Activated CD8-positive, alpha-beta T cell treated with anti-CD3 and anti-CD28 coated beads, Interleukin-2, amount 10 ng/mL, durations not matched to agents 7 days and 5 days (primary cell): ENCODE results near the gene CCDC112. TPM values are rescaled to one million over a fixed set of nuclear protein-coding genes. Genes with fewer than 3 reads are reported as not detected.
A peak's percentile ranks its signal among the peaks of the same experiment; 100 is the strongest.

Source experiments
- ATAC-seq: fragments of 150-1000 bp; cut with Tn5 transposase; one replicate; pipeline ENCODE4 v1.10.0; 2021; ENCODE audit warnings: moderate library complexity
- CTCF ChIA-PET: fragments of 350-600 bp; sonication (Branson Sonifier 250); formaldehyde crosslinking; loops from one replicate; lab custom pipeline; 2021; ENCODE audit warnings: antibody characterized with exemption; lab: Charles Lee
- POLR2A ChIA-PET: fragments of 350-600 bp; sonication (Branson Sonifier 250); formaldehyde crosslinking; loops from one replicate; lab custom pipeline; 2021; ENCODE audit warnings: antibody characterized with exemption; lab: Charles Lee
- DNase-seq: peaks from one replicate; pipeline ENCODE4 v3.0.0-alpha.2; 2020
- H3K27ac Mint-ChIP-seq: one replicate; pipeline ENCODE4 v1.8.0; 2021; ENCODE audit warnings: mild to moderate bottlenecking, mixed read lengths
- H3K27me3 Mint-ChIP-seq: one replicate; pipeline ENCODE4 v1.8.0; 2021; ENCODE audit warnings: low read depth, mixed read lengths
- H3K36me3 Mint-ChIP-seq: one replicate; pipeline ENCODE4 v1.8.0; 2021; ENCODE audit warnings: low read depth, mixed read lengths
- H3K4me1 Mint-ChIP-seq: one replicate; pipeline ENCODE4 v1.8.0; 2021; ENCODE audit warnings: low read depth, mixed read lengths
- H3K4me3 Mint-ChIP-seq: one replicate; pipeline ENCODE4 v1.8.0; 2021; ENCODE audit warnings: mild to moderate bottlenecking, mixed read lengths
- H3K9me3 Mint-ChIP-seq: one replicate; pipeline ENCODE4 v1.8.0; 2022; ENCODE audit warnings: mixed read lengths; ENCODE audit not compliant: insufficient read depth
- total RNA-seq, 2 experiments: library from RNA; stranded (reverse); gene quantifications; one replicate each; pipeline ENCODE4 v1.2.3, GENCODE V29; 2021

CCDC112 gene, protein sequence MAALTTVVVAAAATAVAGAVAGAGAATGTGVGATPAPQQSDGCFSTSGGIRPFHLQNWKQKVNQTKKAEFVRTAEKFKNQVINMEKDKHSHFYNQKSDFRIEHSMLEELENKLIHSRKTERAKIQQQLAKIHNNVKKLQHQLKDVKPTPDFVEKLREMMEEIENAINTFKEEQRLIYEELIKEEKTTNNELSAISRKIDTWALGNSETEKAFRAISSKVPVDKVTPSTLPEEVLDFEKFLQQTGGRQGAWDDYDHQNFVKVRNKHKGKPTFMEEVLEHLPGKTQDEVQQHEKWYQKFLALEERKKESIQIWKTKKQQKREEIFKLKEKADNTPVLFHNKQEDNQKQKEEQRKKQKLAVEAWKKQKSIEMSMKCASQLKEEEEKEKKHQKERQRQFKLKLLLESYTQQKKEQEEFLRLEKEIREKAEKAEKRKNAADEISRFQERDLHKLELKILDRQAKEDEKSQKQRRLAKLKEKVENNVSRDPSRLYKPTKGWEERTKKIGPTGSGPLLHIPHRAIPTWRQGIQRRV
- total RNA-seq: under 1 TPM; 0.50 to 0.71 TPM

DNA sequence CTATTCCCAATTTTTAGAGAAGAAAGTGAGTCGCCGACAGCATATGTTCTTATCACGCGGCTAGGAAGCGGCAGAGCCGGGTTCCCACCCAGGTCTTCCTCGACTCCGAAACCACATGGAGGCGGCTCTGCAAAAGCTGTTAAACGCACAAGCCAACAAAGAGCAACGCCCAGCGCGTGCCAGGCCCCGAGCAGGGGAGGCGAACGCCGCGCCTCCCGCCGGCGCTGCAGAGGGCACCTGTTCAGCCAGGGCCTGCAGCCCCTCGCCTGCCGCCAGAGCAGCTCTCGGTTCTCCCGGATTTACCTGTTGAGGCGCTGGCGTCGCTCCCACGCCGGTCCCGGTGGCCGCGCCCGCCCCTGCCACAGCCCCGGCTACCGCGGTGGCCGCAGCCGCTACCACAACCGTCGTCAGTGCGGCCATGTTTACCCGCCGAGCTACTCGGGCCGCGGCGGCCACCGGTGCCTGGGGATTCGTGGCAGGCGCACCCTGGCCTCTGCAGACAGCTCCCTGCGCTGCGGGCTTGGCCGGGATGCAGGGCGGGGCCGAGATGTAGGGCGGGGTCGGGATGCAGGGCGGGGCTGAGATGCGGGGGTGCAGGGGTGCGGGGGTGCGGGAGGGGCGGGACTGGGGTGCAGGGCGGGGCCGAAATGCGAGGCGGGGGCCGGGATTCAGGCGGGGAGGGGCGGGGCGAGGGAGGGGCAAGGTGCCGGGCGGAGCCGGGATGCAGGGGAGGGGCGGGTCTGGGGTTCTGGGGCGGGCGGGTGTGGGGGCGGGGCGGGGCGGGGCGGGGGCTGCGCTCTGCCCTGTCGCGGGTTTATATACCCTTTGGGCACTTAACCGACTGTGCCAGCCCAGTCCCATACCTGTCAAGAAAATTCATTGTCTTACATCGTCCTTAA is at the start of gene CCDC112:
TSS of gene CCDC112 (minus strand) at position 531 of the 899 bp plus-strand sequence. CDS start at position 420, 111 bp downstream.
- no peaks in the 10 kb centered on the region for H3K9me3 Mint-ChIP-seq
- H3K27me3 Mint-ChIP-seq: peaks cover 47% of the 10 kb centered on the region
- ChIA-PET POLR2A (interaction anchor here (2.6 kb wide), 1 partner anchor 34 kb away, joined by 7 read pairs; the partner anchor contains the start of gene PGGT1B), CTCF (interaction anchor here (0.6 to 3.1 kb wide), 2 partner anchors 13 to 199 kb away, joined by 3 to 11 read pairs; no protein-coding TSS in a partner anchor)
- H3K36me3 Mint-ChIP-seq: no peaks in the 10 kb centered on the region
- ATAC-seq (peak; percentile 88), DNase-seq (peak; percentile 76)
- peaks cover 5% of the 10 kb centered on the region for H3K4me1 Mint-ChIP-seq
- H3K27ac Mint-ChIP-seq: no peak within 1 kb of the TSS
- peak within 1 kb of the TSS; percentile 67 for H3K4me3 Mint-ChIP-seq

DNA sequence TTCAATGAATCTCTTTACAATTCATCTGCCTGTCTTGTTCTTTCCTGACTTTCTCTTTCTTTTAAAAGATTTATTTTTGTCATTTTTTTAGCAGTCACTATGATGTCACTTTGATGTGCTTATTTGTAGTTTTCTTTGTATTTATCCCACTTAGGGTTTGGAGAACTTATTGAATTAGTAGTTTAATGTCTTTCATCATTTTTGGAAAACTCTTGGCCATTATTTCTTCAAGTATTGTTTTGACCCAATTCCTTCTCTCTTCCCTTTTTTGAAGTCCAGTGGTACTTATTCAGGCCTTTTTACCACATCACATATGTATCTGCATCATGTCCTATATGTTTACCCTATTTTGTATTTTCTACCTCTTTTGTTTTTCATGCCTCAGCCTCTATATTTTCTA is 48.9 kb upstream of the CCDC112 start:
- CTCF ChIA-PET: no interaction called here
- POLR2A ChIA-PET: no interaction called here
- Mint-ChIP-seq H3K9me3 (no peaks in the 10 kb centered on the region), H3K27ac (no peak overlapping the region), H3K4me1 (no peaks in the 10 kb centered on the region), H3K4me3 (no peak overlapping the region), H3K27me3 (peaks cover 17% of the 10 kb centered on the region), H3K36me3 (no peaks in the 10 kb centered on the region)
- ATAC-seq (no peak), DNase-seq (no peak)

DNA sequence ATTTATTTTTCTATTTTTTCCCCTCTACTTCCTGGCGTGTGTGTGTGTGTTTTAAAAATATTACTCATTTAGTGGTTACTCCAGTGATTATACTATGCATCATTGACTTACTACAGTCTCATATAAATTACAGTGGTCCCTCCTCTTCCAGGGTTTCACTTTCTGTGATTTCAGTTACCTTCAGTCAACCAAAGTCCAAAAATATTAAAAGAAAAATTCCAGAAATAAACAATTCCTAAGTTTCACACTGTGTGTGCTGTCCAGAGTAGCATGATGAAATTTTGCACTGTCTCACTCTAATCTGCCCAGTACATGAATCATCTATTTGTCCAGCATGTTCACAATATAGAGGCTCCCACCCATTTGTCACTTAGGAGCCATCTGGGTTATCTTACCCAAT is 47.4 kb upstream of the CCDC112 start:
- Mint-ChIP-seq H3K4me1 (no peaks in the 10 kb centered on the region), H3K27me3 (peaks cover 24% of the 10 kb centered on the region), H3K4me3 (no peak overlapping the region), H3K9me3 (no peaks in the 10 kb centered on the region), H3K27ac (no peak overlapping the region), H3K36me3 (no peaks in the 10 kb centered on the region)
- ChIA-PET CTCF (no interaction called here), POLR2A (no interaction called here)
- DNase-seq: no peak
- ATAC-seq: no peak

DNA sequence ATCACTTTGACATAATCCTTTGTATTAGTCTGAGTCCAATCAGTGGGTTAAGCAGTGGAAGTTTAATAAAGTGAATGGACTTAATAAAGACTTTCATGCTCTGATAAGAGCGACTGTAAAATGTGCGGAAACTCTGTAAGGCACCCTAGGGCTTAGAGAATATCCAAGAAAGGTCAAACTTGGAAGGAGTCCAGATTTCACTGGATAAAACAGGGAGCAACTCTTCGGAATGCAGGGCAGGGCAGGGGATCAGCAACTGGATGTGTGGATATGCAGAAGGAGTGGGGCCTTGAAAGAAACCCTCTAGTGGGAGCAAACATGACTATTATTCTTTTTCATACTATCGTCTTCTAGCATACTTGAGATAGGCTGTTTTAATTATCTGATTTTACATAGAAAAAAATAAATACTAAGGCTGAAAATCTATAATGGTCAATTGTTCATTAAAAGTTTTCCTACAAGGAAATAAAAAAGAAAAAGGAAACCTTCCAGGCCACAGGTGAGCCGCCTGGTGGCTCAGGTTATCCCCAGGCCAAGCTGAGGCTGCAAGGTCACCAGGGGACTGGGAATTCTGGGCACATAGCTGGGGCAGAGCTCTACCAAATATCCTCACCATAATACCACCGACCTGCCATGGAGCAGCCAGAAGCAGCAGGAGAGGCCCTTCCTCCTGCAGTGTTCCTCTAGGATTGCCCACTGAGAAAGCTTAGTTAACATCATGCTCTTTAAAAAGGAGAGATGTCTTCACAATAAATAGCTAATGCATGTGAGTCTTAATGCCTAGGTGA is 46.3 kb upstream of the CCDC112 start:
- no peaks in the 10 kb centered on the region for H3K9me3 Mint-ChIP-seq
- no peaks in the 10 kb centered on the region for H3K4me1 Mint-ChIP-seq
- ChIA-PET POLR2A (interaction anchor here (0.6 kb wide), 1 partner anchor 1646 kb away, joined by 3 read pairs; no protein-coding TSS in a partner anchor), CTCF (no interaction called here)
- H3K4me3 Mint-ChIP-seq: no peak overlapping the region
- DNase-seq (no peak), ATAC-seq (no peak)
- no peak overlapping the region for H3K27ac Mint-ChIP-seq
- no peaks in the 10 kb centered on the region for H3K36me3 Mint-ChIP-seq
- H3K27me3 Mint-ChIP-seq: peaks cover 30% of the 10 kb centered on the region

DNA sequence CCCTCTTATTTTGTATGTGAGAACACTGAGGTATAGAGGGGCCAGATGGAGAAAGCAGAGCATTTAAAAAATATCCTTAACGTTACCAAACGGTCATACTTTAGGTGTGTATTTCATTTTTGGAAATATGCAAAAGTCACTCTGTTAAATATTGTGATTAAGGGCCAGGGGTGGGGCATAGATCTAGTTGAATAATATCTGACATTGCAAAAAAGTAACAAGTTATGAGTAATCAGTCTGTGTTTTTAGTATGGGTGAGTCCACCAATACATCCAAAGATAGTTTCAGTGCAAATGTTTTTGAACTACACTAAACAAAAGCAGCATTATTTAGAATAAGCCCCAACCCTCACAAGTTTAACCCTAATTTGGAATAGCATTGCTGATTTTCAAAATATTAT is 45.3 kb upstream of the CCDC112 start:
- no peaks in the 10 kb centered on the region for H3K36me3 Mint-ChIP-seq
- ATAC-seq: no peak
- peaks cover 30% of the 10 kb centered on the region for H3K27me3 Mint-ChIP-seq
- H3K27ac Mint-ChIP-seq: no peak overlapping the region
- ChIA-PET CTCF (no interaction called here), POLR2A (no interaction called here)
- H3K4me3 Mint-ChIP-seq: no peak overlapping the region
- H3K9me3 Mint-ChIP-seq: no peaks in the 10 kb centered on the region
- H3K4me1 Mint-ChIP-seq: no peaks in the 10 kb centered on the region
- no peak for DNase-seq

DNA sequence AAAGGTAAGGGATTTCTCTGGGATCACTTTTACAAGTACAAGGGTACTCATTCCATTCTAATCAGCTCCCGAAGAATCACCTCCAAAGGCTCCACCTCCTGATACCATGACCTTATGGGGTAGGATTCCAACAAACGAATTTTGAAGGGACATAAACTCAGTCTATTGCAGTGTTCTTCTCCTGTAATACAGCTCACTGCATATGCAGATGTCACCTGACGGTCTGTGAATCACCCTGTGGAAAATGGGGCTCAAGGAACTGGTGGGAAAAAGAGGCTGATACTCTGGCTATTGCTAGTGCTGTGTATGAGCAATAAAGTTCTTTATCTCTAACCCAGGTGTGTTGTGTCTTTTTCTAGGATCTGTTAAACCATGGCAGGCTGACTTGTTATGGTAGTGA is 42.4 kb upstream of the CCDC112 start:
- no peak overlapping the region for H3K4me3 Mint-ChIP-seq
- no peaks in the 10 kb centered on the region for H3K4me1 Mint-ChIP-seq
- no peak for DNase-seq
- POLR2A ChIA-PET: no interaction called here
- H3K9me3 Mint-ChIP-seq: no peaks in the 10 kb centered on the region
- H3K27ac Mint-ChIP-seq: no peak overlapping the region
- no peak for ATAC-seq
- peaks cover 26% of the 10 kb centered on the region for H3K27me3 Mint-ChIP-seq
- H3K36me3 Mint-ChIP-seq: no peaks in the 10 kb centered on the region
- CTCF ChIA-PET: no interaction called here

DNA sequence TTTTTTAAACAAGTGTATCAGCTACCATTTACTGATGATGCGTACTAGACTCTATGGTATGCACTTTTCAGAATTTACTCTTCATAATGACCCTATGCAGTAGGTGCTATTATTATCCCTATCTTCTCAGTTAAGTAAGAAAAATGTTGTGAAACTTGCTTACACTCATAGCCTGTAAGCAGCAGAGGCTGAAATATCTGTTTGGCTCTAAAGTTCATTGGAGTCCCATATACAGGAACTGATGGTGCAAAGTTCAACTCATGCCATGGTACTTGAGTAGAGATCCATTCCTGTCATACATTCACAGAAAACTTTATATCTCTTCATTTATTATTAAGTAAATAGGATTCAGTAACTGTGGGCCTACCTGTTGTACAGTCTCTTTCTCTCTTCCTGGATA is 41.4 kb upstream of the CCDC112 start:
- Mint-ChIP-seq H3K27me3 (peaks cover 21% of the 10 kb centered on the region), H3K4me3 (no peak overlapping the region), H3K9me3 (no peaks in the 10 kb centered on the region), H3K27ac (no peak overlapping the region), H3K36me3 (no peaks in the 10 kb centered on the region), H3K4me1 (peaks cover 8% of the 10 kb centered on the region)
- POLR2A ChIA-PET: no interaction called here
- ATAC-seq (no peak), DNase-seq (no peak)
- CTCF ChIA-PET: no interaction called here

DNA sequence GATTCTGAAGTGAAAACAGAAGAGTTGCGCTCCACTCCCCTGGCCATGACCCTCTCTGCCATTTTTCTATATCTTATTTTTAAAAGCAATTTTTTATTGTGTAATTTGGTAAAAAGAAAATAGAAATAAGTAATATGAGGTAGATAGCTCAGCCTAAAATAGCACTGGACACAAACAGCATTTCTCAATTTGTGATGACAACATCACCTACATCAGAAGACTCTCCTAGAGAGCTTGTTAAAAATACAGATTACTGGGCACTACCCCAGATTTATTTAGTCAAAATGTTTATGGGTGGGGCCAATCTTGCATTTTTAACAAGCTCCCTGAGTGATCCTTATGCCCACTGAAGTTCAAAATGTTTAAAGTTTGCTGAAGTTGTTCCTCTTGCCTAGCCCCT is 40.5 kb upstream of the CCDC112 start:
- no peaks in the 10 kb centered on the region for H3K9me3 Mint-ChIP-seq
- H3K36me3 Mint-ChIP-seq: no peaks in the 10 kb centered on the region
- DNase-seq (no peak), ATAC-seq (no peak)
- H3K27ac Mint-ChIP-seq: no peak overlapping the region
- POLR2A ChIA-PET: no interaction called here
- H3K4me3 Mint-ChIP-seq: no peak overlapping the region
- H3K4me1 Mint-ChIP-seq: peaks cover 10% of the 10 kb centered on the region
- peaks cover 18% of the 10 kb centered on the region for H3K27me3 Mint-ChIP-seq
- CTCF ChIA-PET: no interaction called here

DNA sequence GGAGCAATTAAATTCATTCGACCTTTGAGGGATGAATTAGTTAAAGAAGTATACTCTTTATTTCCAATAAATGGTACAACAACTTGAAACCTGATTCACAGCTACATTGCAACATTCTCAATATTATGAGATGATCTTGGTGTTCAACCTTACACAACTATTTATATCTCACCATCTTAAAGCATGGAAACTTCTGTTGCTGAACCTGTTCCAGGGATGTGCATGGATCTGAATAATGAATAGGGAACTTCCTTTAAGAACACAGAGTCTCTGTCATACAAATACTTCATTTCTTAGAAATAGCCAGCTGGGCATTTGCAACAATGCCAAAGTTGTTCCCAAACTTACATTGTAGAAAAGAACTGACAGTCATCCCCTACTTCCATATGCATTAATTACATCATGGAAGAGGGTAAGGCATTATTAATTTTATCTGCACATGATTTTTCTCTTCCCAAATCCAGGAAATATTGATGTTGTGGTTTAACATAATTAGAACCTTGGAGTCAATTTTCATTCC is 39.8 kb upstream of the CCDC112 start:
- Mint-ChIP-seq H3K4me1 (peaks cover 10% of the 10 kb centered on the region), H3K36me3 (no peaks in the 10 kb centered on the region), H3K4me3 (no peak overlapping the region), H3K9me3 (no peaks in the 10 kb centered on the region), H3K27me3 (peaks cover 20% of the 10 kb centered on the region), H3K27ac (no peak overlapping the region)
- ChIA-PET POLR2A (no interaction called here), CTCF (no interaction called here)
- DNase-seq: no peak
- no peak for ATAC-seq

DNA sequence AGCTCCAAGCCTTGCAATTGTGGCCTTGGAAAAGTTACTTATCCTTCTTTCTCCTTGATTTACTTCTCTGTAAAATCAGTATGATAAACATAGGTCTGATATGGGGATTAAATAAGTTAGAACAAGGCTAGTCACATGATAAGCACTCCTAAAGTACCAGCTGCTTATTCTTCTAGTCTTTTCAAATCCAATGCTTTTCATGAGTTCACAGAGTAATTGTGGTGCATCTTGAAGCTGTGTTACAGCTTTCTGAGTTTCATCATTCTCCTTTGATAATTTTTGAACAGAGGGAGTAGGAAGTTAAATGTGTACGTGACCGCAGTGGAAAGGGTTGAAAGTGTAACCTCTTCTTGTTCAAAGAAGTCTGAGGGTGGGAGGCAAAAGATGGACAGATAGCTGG is 38.8 kb upstream of the CCDC112 start:
- ChIA-PET POLR2A (no interaction called here), CTCF (no interaction called here)
- H3K9me3 Mint-ChIP-seq: no peaks in the 10 kb centered on the region
- no peak overlapping the region for H3K27ac Mint-ChIP-seq
- peaks cover 20% of the 10 kb centered on the region for H3K27me3 Mint-ChIP-seq
- no peaks in the 10 kb centered on the region for H3K36me3 Mint-ChIP-seq
- ATAC-seq (no peak), DNase-seq (no peak)
- no peak overlapping the region for H3K4me3 Mint-ChIP-seq
- H3K4me1 Mint-ChIP-seq: peaks cover 10% of the 10 kb centered on the region

DNA sequence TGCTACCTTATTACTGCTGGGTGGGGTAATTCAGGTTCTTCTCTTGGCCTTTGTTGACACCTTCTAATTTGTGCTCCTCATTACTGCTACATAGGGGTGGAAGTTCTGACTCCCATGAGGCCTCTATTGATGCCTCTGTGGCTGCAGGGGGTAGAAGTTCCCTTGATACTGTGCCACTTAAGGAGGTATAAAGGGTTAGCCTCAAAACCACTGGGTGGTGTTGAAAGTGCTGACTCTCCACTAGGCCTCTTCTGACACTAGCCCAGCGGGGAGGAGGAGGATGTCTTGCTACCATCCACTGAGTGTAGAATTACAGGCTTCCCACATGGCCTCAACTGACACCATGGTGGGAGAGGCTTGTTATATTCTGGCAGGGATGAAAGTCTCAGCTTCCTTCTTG is 36.7 kb upstream of the CCDC112 start:
- H3K27ac Mint-ChIP-seq: no peak overlapping the region
- H3K9me3 Mint-ChIP-seq: no peaks in the 10 kb centered on the region
- CTCF ChIA-PET: no interaction called here
- DNase-seq (peak; percentile 25), ATAC-seq (peak; percentile 67)
- POLR2A ChIA-PET: no interaction called here
- H3K36me3 Mint-ChIP-seq: no peaks in the 10 kb centered on the region
- H3K4me3 Mint-ChIP-seq: no peak overlapping the region
- peaks cover 8% of the 10 kb centered on the region for H3K27me3 Mint-ChIP-seq
- H3K4me1 Mint-ChIP-seq: peaks cover 10% of the 10 kb centered on the region
